HepG2 (cell line): ENCODE results near the gene CTU2. TPM values are rescaled to one million over a fixed set of nuclear protein-coding genes. Genes with fewer than 3 reads are reported as not detected.
A peak's percentile ranks its signal among the peaks of the same experiment; 100 is the strongest.

Source experiments
- ATF4 ChIP-seq, 2 experiments: fragments of 450-650 bp in 1 of 2; sonication (generic) in 1 of 2; formaldehyde crosslinking; IDR thresholded peaks; 2 replicates each; pipeline versions ENCODE4 v1.5.0 to v1.8.0; 2020 to 2022; ENCODE audit warnings: mild to moderate bottlenecking in 1 of 2, missing genetic modification reagents in 1 of 2
- GMEB1 ChIP-seq: sonication (generic); formaldehyde crosslinking; IDR thresholded peaks from 2 replicates; pipeline ENCODE4 v1.5.1; 2020; ENCODE audit warnings: missing genetic modification reagents, mild to moderate bottlenecking, borderline replicate concordance
- HOXA9 ChIP-seq: sonication (generic); formaldehyde crosslinking; IDR thresholded peaks from 2 replicates; pipeline ENCODE4 v1.8.1; 2022; ENCODE audit warnings: missing genetic modification reagents, mild to moderate bottlenecking, moderate library complexity, borderline replicate concordance
- IRF2 ChIP-seq: IDR thresholded peaks from 2 replicates; pipeline ENCODE4 v1.6.1; 2018; ENCODE audit warnings: missing genetic modification reagents, missing compliant biosample characterization
- KDM3A ChIP-seq: IDR thresholded peaks from 2 replicates; pipeline ENCODE4 v1.6.1; 2018; ENCODE audit warnings: low read depth, missing compliant biosample characterization
- LBX2 ChIP-seq: sonication (generic); formaldehyde crosslinking; IDR thresholded peaks from 2 replicates; pipeline ENCODE4 v1.5.0; 2020; ENCODE audit warnings: missing genetic modification reagents, mild to moderate bottlenecking, borderline replicate concordance
- MAF1 ChIP-seq: sonication (generic); formaldehyde crosslinking; IDR thresholded peaks from 2 replicates; pipeline ENCODE4 v1.5.0; 2020; ENCODE audit warnings: missing genetic modification reagents, borderline replicate concordance
- REL ChIP-seq: sonication (generic); formaldehyde crosslinking; conservative IDR thresholded peaks from 2 replicates; pipeline ENCODE4 v1.8.0; 2022; ENCODE audit warnings: mild to moderate bottlenecking, missing genetic modification reagents, moderate library complexity
- RERE ChIP-seq: IDR thresholded peaks from 2 replicates; pipeline ENCODE4 v1.6.1; 2016; ENCODE audit warnings: low read depth, missing genetic modification reagents, missing compliant biosample characterization
- RORA ChIP-seq: sonication (generic); formaldehyde crosslinking; IDR thresholded peaks from 2 replicates; pipeline ENCODE4 v1.5.0; 2020; ENCODE audit warnings: mild to moderate bottlenecking, missing genetic modification reagents, moderate library complexity
- SMAD1 ChIP-seq: sonication (generic); formaldehyde crosslinking; IDR thresholded peaks from 2 replicates; pipeline ENCODE4 v1.4.0; 2020; ENCODE audit warnings: missing genetic modification reagents, low read depth, mild to moderate bottlenecking, borderline replicate concordance
- SRSF4 ChIP-seq: fragments of 200-400 bp; formaldehyde crosslinking; IDR thresholded peaks from one replicate; pipeline ENCODE4 v1.6.1; 2018; ENCODE audit warnings: mild to moderate bottlenecking, low read depth, low read length, moderate library complexity; ENCODE audit not compliant: poor library complexity, severe bottlenecking
- TFAP4 ChIP-seq: sonication (generic); IDR thresholded peaks from 2 replicates; pipeline ENCODE4 v1.6.1; 2016; ENCODE audit warnings: low read depth, borderline replicate concordance
- ZFP1 ChIP-seq: IDR thresholded peaks from 2 replicates; pipeline ENCODE4 v1.6.1; 2016
- ZFP37 ChIP-seq: sonication (generic); formaldehyde crosslinking; IDR thresholded peaks from 2 replicates; pipeline ENCODE4 v1.4.0; 2020; ENCODE audit warnings: missing genetic modification reagents, borderline replicate concordance
- ZNF317 ChIP-seq: sonication (generic); formaldehyde crosslinking; IDR thresholded peaks from 2 replicates; pipeline ENCODE4 v1.5.0; 2020; ENCODE audit warnings: mild to moderate bottlenecking, missing genetic modification reagents
- ZNF326 ChIP-seq: sonication (generic); formaldehyde crosslinking; IDR thresholded peaks from 2 replicates; pipeline ENCODE4 v1.4.0; 2020; ENCODE audit warnings: missing genetic modification reagents, borderline replicate concordance
- ZNF678 ChIP-seq: sonication (generic); formaldehyde crosslinking; IDR thresholded peaks from 2 replicates; pipeline ENCODE4 v1.4.0; 2020; ENCODE audit warnings: mild to moderate bottlenecking, missing genetic modification reagents
- ZZZ3 ChIP-seq: sonication (generic); formaldehyde crosslinking; IDR thresholded peaks from 2 replicates; pipeline ENCODE4 v1.4.0; 2020; ENCODE audit warnings: missing genetic modification reagents, mild to moderate bottlenecking, borderline replicate concordance
- polyA plus RNA-seq, 8 experiments: library from polyadenylated mRNA; depleted of rRNA in 3 of 8; stranded (reverse) in 7 of 8; unstranded in 1 of 8; fragments of >200 nt; fragmentation: Illumina TruSeq in 4 of 8; extraction: Trizol in 4 of 8; gene quantifications; 2 replicates each; pipeline versions ENCODE4 v1.2.1 to v1.2.3, GENCODE V29; 2011 to 2016; ENCODE audit warnings: low read depth in 4 of 8, missing spikeins in 1 of 8, mixed read lengths in 1 of 8; ENCODE audit not compliant: insufficient read depth in 1 of 8
- total RNA-seq, 5 experiments: library from RNA; depleted of rRNA; stranded (reverse); fragments of >200 nt; fragmentation: Illumina TruSeq; extraction: Trizol; gene quantifications; 2 replicates each; pipeline ENCODE4 v1.2.3, GENCODE V29; 2016; ENCODE audit warnings: low read depth in 1 of 5

CTU2 gene
- total and polyA plus RNA-seq, 2 of the 13 experiments (the other 11 are each of a cell fraction or from before 2014, with no cell fraction given): 13.3 to 21.9 TPM

GRCh38 chr16:88686439-88687253 is 19.7 kb upstream of the CTU2 start, which contains the start of gene SNAI3 (continued):
- TF ChIP-seq RERE (CRISPR knock-in tag) (no peak), LBX2 (CRISPR knock-in tag) (no peak), IRF2 (peak; percentile 13), SRSF4 (no peak), ZNF317 (no peak), HOXA9 (CRISPR knock-in tag) (no peak), RORA (no peak), SMAD1 (CRISPR knock-in tag) (no peak; the same call in 1 of the 2 replicates), MAF1 (CRISPR knock-in tag) (0 out of 2 replicates have a peak, but pooled peaks have one; percentile 50), ZNF678 (CRISPR knock-in tag) (peak; percentile 86), TFAP4 (no peak), KDM3A (CRISPR knock-in tag) (0 out of 2 replicates have a peak, but pooled peaks have one; percentile 46), ATF4 (CRISPR knock-in tag; IDR thresholded peaks at IDR 0.05) (no peak), ZZZ3 (CRISPR knock-in tag) (peak; percentile 83), ZFP37 (0 out of 2 replicates have a peak, but pooled peaks have one; percentile 40), GMEB1 (CRISPR knock-in tag) (no peak), REL (CRISPR knock-in tag) (no peak), ZFP1 (CRISPR knock-in tag) (no peak), ZNF326 (CRISPR knock-in tag) (no peak; the same call in 1 of the 2 replicates)
